Activated B cell treated with CpG ODN at 0.5 μM for 24 hours (primary cell): ENCODE measurements around the gene GNB1L. TPM values are rescaled to one million over a fixed set of nuclear protein-coding genes. Genes with fewer than 3 reads are reported as not detected.

Experiments used
- ATAC-seq: fragments of 200-7000 bp; cut with Tn5 transposase; one replicate; pipeline ENCODE4 v1.10.0; 2021; ENCODE audit warnings: low read depth, mild to moderate bottlenecking, moderate library complexity
- CTCF ChIA-PET: fragments of 350-600 bp; sonication (Branson Sonifier 250); formaldehyde crosslinking; loops from one replicate; lab custom pipeline; 2021; ENCODE audit warnings: antibody characterized with exemption; lab: Charles Lee
- POLR2A ChIA-PET: fragments of 350-600 bp; sonication (Branson Sonifier 250); formaldehyde crosslinking; loops from one replicate; lab custom pipeline; 2021; ENCODE audit warnings: antibody characterized with exemption; lab: Charles Lee
- DNase-seq: peaks from one replicate; pipeline ENCODE4 v3.0.0; 2022
- H3K27ac Mint-ChIP-seq: one replicate; pipeline ENCODE4 v1.8.0; 2020; ENCODE audit warnings: mixed read lengths
- H3K27me3 Mint-ChIP-seq: one replicate; pipeline ENCODE4 v1.8.0; 2021; ENCODE audit warnings: mixed read lengths
- H3K36me3 Mint-ChIP-seq: one replicate; pipeline ENCODE4 v1.8.0; 2021; ENCODE audit warnings: low read depth, mixed read lengths
- H3K4me1 Mint-ChIP-seq: one replicate; pipeline ENCODE4 v1.8.0; 2021; ENCODE audit warnings: mixed read lengths
- H3K4me3 Mint-ChIP-seq: one replicate; pipeline ENCODE4 v1.8.0; 2020; ENCODE audit warnings: mild to moderate bottlenecking, mixed read lengths
- H3K9me3 Mint-ChIP-seq: one replicate; pipeline ENCODE4 v1.8.0; 2020; ENCODE audit warnings: mixed read lengths
- CTCF ChIP-seq: fragments of 200-600 bp; IDR thresholded peaks from one replicate; pipeline ENCODE4 v1.8.0; 2022; ENCODE audit warnings: antibody characterized with exemption, mild to moderate bottlenecking
- intact Hi-C: fragments of 100-400 bp; cut with micrococcal nuclease; formaldehyde crosslinking; loops from one replicate; pipeline ENCODE4 v1.15.1; 2024
- total RNA-seq: library from RNA; stranded (reverse); gene quantifications from 2 replicates; pipeline ENCODE4 v1.2.3, GENCODE V29; 2022

Gene GNB1L
- total RNA-seq, 1 donor from 2014 or later, result 6.3 TPM

GRCh38 chr22:19753090-19753842, 101.4 kb downstream of the GNB1L start:
- Mint-ChIP-seq H3K27me3 (peaks cover 38% of the 10 kb centered on the region), H3K4me1 (peaks cover 19% of the 10 kb centered on the region), H3K9me3 (no peaks in the 10 kb centered on the region), H3K4me3 (no peak overlapping the region), H3K36me3 (no peaks in the 10 kb centered on the region), H3K27ac (no peak overlapping the region)
- ChIA-PET POLR2A (no interaction called here), CTCF (interaction anchor here (1.5 kb wide), 1 partner anchor 196 kb away, joined by 4 read pairs; no protein-coding TSS in a partner anchor)
- no peak for TF ChIP-seq CTCF
- intact Hi-C loops, result no loop called here
- no peak for ATAC-seq
- no peak for DNase-seq

- Mint-ChIP-seq H3K36me3 (no peaks in the 10 kb centered on the region), H3K9me3 (no peaks in the 10 kb centered on the region), H3K4me3 (no peak overlapping the region), H3K4me1 (peaks cover 11% of the 10 kb centered on the region), H3K27ac (no peak overlapping the region), H3K27me3 (peaks cover 30% of the 10 kb centered on the region)
- intact Hi-C loops, result no loop called here
- no peak for DNase-seq
- POLR2A ChIA-PET, result no interaction called here
- no peak for TF ChIP-seq CTCF
- CTCF ChIA-PET, result no interaction called here
- no peak for ATAC-seq
Observed at GRCh38 chr22:19751497-19752245, 103.0 kb downstream of the GNB1L start.

- Mint-ChIP-seq H3K4me3 (no peak overlapping the region), H3K27me3 (peaks cover 24% of the 10 kb centered on the region), H3K9me3 (no peaks in the 10 kb centered on the region), H3K27ac (no peak overlapping the region), H3K36me3 (no peaks in the 10 kb centered on the region), H3K4me1 (peaks cover 3% of the 10 kb centered on the region)
- ChIA-PET CTCF (no interaction called here), POLR2A (no interaction called here)
- ATAC-seq, result no peak
- no peak for TF ChIP-seq CTCF
- DNase-seq, result no peak
- intact Hi-C loops, result no loop called here
Observed at GRCh38 chr22:19750507-19751490, 103.9 kb downstream of the GNB1L start.

GRCh38 chr22:19749876-19750275, 104.8 kb downstream of the GNB1L start:
- no peak overlapping the region for H3K4me3 Mint-ChIP-seq
- no peaks in the 10 kb centered on the region for H3K9me3 Mint-ChIP-seq

More at GRCh38 chr22:19749876-19750275, 104.8 kb downstream of the GNB1L start:
- Mint-ChIP-seq H3K27ac (no peak overlapping the region), H3K27me3 (peaks cover 20% of the 10 kb centered on the region), H3K36me3 (no peaks in the 10 kb centered on the region), H3K4me1 (no peaks in the 10 kb centered on the region)
- TF ChIP-seq CTCF, result no peak
- ChIA-PET CTCF (no interaction called here), POLR2A (no interaction called here)
- ATAC-seq (no peak), DNase-seq (no peak)
- intact Hi-C loops, result no loop called here
